ENCODE measurements around the gene AACS. TPM values are rescaled to one million over a fixed set of nuclear protein-coding genes. Genes with fewer than 3 reads are reported as not detected.

AACS gene
- total RNA-seq, 1 donor from 2014 or later, result 21.7 TPM

GRCh38 chr12:125093681-125094330 lies 28.6 kb downstream of the AACS start:
- Histone ChIP-seq H3K4me3 (no peak overlapping the region), H3K9me3 (no peaks in the 10 kb centered on the region), H3K27ac (no peak overlapping the region), H3K27me3 (ENCODE audit: low read depth) (no peaks in the 10 kb centered on the region), H3K36me3 (peaks cover 34% of the 10 kb centered on the region), H3K4me1 (peaks cover 23% of the 10 kb centered on the region)
- DNase-seq, result no peak
- TF ChIP-seq CTCF (IDR thresholded peaks at IDR 0.05), result no peak
- ATAC-seq, result no peak
- intact Hi-C loops (cut with DNase I), result no loop called here

GRCh38 chr12:125096894-125097293 lies 31.7 kb downstream of the AACS start:
- ATAC-seq, result no peak
- H3K4me1 ChIP-seq, result peaks cover 23% of the 10 kb centered on the region
- no peaks in the 10 kb centered on the region for H3K9me3 ChIP-seq
- no peak overlapping the region for H3K27ac ChIP-seq
- TF ChIP-seq CTCF (IDR thresholded peaks at IDR 0.05), result no peak
- no peaks in the 10 kb centered on the region for H3K27me3 ChIP-seq (ENCODE audit: low read depth)
- intact Hi-C loops (cut with DNase I), result no loop called here
- no peak overlapping the region for H3K4me3 ChIP-seq
- peaks cover 15% of the 10 kb centered on the region for H3K36me3 ChIP-seq
- DNase-seq, result no peak

GRCh38 chr12:125097427-125097826 lies 32.2 kb downstream of the AACS start:
- Histone ChIP-seq H3K4me3 (no peak overlapping the region), H3K4me1 (peaks cover 21% of the 10 kb centered on the region), H3K9me3 (no peaks in the 10 kb centered on the region), H3K27ac (no peak overlapping the region), H3K36me3 (peaks cover 11% of the 10 kb centered on the region), H3K27me3 (ENCODE audit: low read depth) (no peaks in the 10 kb centered on the region)
- ATAC-seq (no peak), DNase-seq (no peak)
- no peak for TF ChIP-seq CTCF (IDR thresholded peaks at IDR 0.05)
- intact Hi-C loops (cut with DNase I), result no loop called here

GRCh38 chr12:125098676-125099408 lies 33.6 kb downstream of the AACS start:
- H3K9me3 ChIP-seq, result no peaks in the 10 kb centered on the region
- peaks cover 8% of the 10 kb centered on the region for H3K4me1 ChIP-seq
- H3K27me3 ChIP-seq (ENCODE audit: low read depth), result no peaks in the 10 kb centered on the region
- intact Hi-C loops (cut with DNase I), result no loop called here
- H3K4me3 ChIP-seq, result no peak overlapping the region
- no peak overlapping the region for H3K27ac ChIP-seq
- ATAC-seq (no peak), DNase-seq (no peak)
- peaks cover 20% of the 10 kb centered on the region for H3K36me3 ChIP-seq
- no peak for TF ChIP-seq CTCF (IDR thresholded peaks at IDR 0.05)

- ATAC-seq, result no peak
- Histone ChIP-seq H3K4me3 (no peak overlapping the region), H3K27ac (no peak overlapping the region), H3K36me3 (peaks cover 14% of the 10 kb centered on the region), H3K27me3 (ENCODE audit: low read depth) (no peaks in the 10 kb centered on the region), H3K4me1 (peaks cover 8% of the 10 kb centered on the region), H3K9me3 (no peaks in the 10 kb centered on the region)
- intact Hi-C loops (cut with DNase I), result no loop called here
- TF ChIP-seq CTCF (IDR thresholded peaks at IDR 0.05), result no peak
- no peak for DNase-seq
Observed at GRCh38 chr12:125099409-125099782, 34.2 kb downstream of the AACS start.
